Activated naive CD8-positive, alpha-beta T cell treated with anti-CD3 and anti-CD28 coated beads, Interleukin-2, amount 50 U/mL, for 24 hours (primary cell): Measurements from ENCODE around the gene RNF44.

Source experiments
- ATAC-seq: fragments of 150-1000 bp; cut with Tn5 transposase; one replicate; pipeline ENCODE4 v1.10.0; 2021
- DNase-seq: peaks from one replicate; pipeline ENCODE4 v3.0.0; 2021
- H3K27ac Mint-ChIP-seq: one replicate; pipeline ENCODE4 v1.8.0; 2021; ENCODE audit warnings: mild to moderate bottlenecking, mixed read lengths
- H3K27me3 Mint-ChIP-seq: one replicate; pipeline ENCODE4 v1.8.0; 2021; ENCODE audit warnings: mixed read lengths
- H3K36me3 Mint-ChIP-seq: one replicate; pipeline ENCODE4 v1.8.0; 2021; ENCODE audit warnings: low read depth, mixed read lengths
- H3K4me1 Mint-ChIP-seq: one replicate; pipeline ENCODE4 v1.8.0; 2021; ENCODE audit warnings: mixed read lengths
- H3K4me3 Mint-ChIP-seq: one replicate; pipeline ENCODE4 v1.8.0; 2021; ENCODE audit warnings: mild to moderate bottlenecking, moderate library complexity, mixed read lengths
- H3K9me3 Mint-ChIP-seq: one replicate; pipeline ENCODE4 v1.8.0; 2021; ENCODE audit warnings: mixed read lengths

RNF44 gene

DNA sequence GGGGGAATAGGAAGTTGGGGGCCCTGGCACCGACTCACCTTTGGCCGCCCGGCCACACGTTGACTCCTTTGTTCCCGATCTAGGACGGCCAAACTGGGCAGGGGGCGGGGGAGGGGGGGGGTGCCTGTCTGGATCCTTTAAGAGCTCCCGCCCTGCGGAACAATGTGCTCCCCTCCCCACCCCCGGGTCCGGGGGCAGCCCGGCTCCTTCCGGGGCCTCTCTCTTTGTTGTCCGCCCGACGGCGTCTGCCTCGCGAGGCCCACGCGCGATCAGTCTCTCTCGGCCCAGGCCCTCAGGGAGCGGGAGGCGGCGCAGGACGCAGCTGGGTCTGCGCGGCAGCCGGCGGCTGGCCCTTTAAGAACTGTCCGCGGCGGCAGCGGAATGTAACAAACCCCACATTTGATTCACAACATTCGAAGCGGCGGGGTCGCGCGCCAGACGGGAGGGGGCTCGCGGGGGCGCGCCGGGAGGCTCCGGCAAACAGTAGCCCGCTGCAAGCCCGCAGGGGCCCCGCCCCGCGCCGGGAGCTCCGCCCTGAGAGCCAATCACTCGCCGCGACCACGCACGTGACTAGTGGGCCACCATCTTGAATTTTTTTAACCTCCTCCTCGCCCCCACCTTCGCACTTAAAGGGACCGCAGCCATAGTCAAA lies at the start of gene RNF44:
TSS of gene RNF44 (minus strand) at position 501 of the 652 bp plus-strand sequence. CDS start 4,930 bp downstream, outside the sequence.
- H3K27me3 Mint-ChIP-seq, result no peaks in the 10 kb centered on the region
- peak; percentile 50 for ATAC-seq
- peaks cover 59% of the 10 kb centered on the region for H3K4me1 Mint-ChIP-seq
- no peaks in the 10 kb centered on the region for H3K9me3 Mint-ChIP-seq
- H3K4me3 Mint-ChIP-seq, result peak within 1 kb of the TSS; percentile 98
- peak within 1 kb of the TSS; percentile 90 for H3K27ac Mint-ChIP-seq
- H3K36me3 Mint-ChIP-seq, result peaks cover 7% of the 10 kb centered on the region
- DNase-seq, result peak; percentile 97

DNA sequence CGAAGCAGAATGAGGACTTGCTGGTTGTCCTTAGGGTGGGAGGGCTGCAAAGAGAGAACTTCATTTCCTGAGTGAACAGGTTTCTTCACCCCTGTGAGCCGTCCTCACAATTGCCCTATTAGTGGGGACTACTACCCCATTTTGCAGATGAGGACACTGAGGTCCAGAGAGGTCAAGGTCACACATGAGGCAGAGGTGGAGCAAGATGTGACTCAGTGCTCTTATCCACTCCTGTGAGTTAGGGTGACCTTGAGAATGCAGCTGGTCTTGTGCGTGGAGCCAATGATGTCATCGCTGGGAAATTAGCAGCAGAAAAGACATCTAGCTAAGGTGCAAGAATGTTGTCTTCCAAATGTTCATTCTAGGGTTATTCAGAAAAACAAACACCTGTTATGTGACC lies 45.9 kb upstream of the RNF44 start:
- Mint-ChIP-seq H3K9me3 (peaks cover 6% of the 10 kb centered on the region), H3K27ac (no peak overlapping the region), H3K4me3 (no peak overlapping the region), H3K27me3 (no peaks in the 10 kb centered on the region), H3K36me3 (no peaks in the 10 kb centered on the region), H3K4me1 (no peaks in the 10 kb centered on the region)
- no peak for DNase-seq
- no peak for ATAC-seq

DNA sequence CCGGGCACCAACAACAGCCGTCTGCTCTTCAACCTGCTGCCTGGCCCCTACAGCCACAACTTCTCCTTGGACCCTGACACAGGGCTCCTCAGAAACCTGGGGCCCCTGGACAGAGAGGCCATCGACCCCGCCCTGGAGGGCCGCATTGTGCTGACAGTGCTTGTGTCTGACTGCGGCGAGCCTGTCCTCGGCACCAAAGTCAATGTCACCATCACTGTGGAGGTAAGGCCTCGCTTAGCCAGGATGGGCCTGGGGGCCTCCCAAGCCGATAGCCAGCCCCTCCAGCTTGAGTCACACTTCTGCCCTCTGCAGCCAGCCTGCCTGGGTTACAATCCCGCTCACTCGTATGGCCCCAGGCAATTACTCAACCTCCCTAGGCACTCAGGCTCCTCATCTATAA lies 44.2 kb upstream of the RNF44 start:
- Mint-ChIP-seq H3K27me3 (no peaks in the 10 kb centered on the region), H3K9me3 (peaks cover 6% of the 10 kb centered on the region), H3K4me3 (no peak overlapping the region), H3K36me3 (no peaks in the 10 kb centered on the region), H3K27ac (no peak overlapping the region), H3K4me1 (no peaks in the 10 kb centered on the region)
- DNase-seq (no peak), ATAC-seq (no peak)

DNA sequence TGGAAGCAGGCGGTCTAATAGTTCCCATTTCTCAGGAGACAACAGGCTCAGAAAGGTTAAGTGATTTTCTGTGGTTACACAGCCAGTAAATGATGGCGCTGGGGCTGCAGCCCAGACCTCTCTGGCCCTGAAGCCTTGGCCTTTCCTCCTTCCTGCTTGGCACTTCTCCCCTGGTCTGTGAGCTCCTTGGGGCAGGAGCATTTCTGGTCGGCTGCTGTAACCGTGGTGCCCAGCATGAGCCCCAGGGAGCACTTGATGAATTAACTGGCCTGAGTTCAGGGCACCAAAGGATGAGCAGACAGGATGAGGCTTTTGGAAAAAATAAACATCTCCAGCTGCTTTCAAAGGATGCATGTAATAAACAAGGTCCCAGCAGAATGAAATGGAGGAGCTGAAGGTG lies 42.1 kb upstream of the RNF44 start:
- no peaks in the 10 kb centered on the region for H3K36me3 Mint-ChIP-seq
- ATAC-seq (no peak), DNase-seq (no peak)
- no peaks in the 10 kb centered on the region for H3K4me1 Mint-ChIP-seq
- H3K27me3 Mint-ChIP-seq, result no peaks in the 10 kb centered on the region
- H3K27ac Mint-ChIP-seq, result no peak overlapping the region
- no peaks in the 10 kb centered on the region for H3K9me3 Mint-ChIP-seq
- no peak overlapping the region for H3K4me3 Mint-ChIP-seq

DNA sequence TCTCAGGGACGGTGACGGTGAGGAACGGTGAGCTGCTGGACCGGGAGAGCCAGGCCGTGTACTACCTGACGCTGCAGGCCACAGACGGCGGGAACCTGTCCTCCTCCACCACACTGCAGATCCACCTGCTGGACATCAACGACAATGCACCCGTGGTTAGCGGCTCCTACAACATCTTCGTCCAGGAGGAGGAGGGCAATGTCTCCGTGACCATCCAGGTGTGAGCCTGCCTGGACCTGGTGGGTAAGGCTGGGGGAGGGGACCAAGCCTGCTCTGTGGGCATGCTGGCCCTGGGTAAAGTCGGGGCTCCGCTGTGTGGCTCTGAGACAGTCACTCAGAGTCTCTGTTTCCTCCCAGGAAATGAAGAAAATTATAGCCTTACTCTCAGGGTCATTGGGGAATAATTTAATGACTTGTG lies 41.2 kb upstream of the RNF44 start:
- H3K9me3 Mint-ChIP-seq, result no peaks in the 10 kb centered on the region
- peak; percentile 40 for DNase-seq
- H3K4me3 Mint-ChIP-seq, result no peak overlapping the region
- no peak overlapping the region for H3K27ac Mint-ChIP-seq
- no peaks in the 10 kb centered on the region for H3K36me3 Mint-ChIP-seq
- no peak for ATAC-seq
- no peaks in the 10 kb centered on the region for H3K27me3 Mint-ChIP-seq
- no peaks in the 10 kb centered on the region for H3K4me1 Mint-ChIP-seq

DNA sequence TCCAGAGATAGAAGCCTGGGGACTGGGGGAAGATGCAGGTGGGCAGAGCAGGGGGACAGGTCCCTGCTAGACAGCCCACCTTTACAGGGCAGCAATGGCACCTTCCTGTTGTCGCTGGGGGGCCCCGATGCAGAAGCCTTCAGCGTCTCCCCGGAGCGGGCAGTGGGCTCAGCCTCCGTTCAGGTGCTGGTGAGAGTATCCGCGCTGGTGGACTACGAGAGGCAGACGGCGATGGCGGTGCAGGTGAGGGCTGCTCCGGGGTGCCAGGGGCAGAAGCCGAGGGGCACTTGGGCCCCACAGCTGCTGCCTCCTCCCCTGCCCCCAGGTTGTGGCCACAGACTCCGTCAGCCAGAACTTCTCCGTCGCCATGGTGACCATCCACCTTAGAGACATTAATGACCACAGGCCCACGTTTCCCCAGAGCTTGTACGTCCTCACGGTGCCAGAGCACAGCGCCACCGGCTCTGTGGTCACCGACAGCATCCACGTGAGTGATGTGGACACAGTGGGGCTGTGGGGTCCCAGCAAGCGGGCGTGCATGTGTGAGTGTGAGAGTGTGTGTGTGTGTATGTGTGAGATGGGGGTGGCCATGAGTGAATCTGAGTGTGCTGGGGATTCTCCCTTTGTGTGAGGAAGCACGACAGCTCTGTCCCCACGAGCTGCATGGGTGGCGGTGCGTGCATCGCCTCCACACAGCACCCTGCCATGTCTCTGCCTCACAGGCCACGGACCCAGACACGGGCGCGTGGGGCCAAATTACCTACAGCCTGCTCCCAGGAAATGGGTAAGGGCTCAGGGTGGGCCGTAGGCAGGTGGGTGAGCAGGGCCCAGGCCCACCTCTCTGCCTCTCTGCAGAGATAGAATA lies 40.3 kb upstream of the RNF44 start:
- H3K36me3 Mint-ChIP-seq, result no peaks in the 10 kb centered on the region
- H3K4me3 Mint-ChIP-seq, result no peak overlapping the region
- DNase-seq (no peak), ATAC-seq (no peak)
- no peaks in the 10 kb centered on the region for H3K27me3 Mint-ChIP-seq
- H3K4me1 Mint-ChIP-seq, result no peaks in the 10 kb centered on the region
- no peaks in the 10 kb centered on the region for H3K9me3 Mint-ChIP-seq
- H3K27ac Mint-ChIP-seq, result no peak overlapping the region

DNA sequence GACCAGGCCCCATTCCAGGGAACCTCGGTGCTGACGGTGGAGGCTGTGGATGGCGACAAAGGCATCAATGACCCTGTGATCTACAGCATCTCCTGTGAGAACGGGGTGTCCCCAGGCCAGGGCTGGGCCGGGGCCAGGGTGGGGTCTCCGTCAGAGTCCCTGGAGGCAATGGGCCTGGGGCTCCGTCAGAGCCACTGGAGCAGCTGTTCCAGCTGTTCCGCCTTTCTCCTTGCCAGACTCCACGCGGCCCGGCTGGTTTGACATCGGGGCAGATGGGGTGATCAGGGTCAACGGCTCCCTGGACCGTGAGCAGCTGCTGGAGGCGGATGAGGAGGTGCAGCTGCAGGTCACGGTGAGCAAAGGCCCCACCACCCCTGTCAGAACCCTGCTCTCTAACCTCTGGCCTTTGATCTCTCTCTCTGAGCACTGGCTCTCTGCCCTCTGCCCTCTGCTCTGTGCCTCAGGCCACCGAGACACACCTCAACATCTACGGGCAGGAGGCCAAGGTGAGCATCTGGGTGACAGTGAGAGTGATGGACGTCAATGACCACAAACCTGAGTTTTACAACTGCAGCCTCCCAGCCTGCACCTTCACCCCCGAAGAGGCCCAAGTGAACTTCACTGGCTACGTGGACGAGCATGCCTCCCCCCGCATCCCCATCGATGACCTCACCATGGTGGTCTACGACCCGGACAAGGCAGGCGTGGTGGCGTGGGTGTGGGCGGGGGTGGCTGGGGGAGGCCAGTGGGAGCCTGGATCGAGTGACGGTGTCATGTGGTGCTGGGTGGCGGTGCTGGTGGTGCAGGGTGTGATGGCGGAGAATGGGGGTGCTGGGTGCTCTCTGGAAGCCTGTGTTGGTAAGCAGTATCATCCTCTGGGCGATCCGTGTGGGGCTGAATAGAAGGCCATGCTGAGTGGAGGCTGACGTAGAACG lies 38.6 kb upstream of the RNF44 start:
- H3K4me3 Mint-ChIP-seq, result no peak overlapping the region
- no peak overlapping the region for H3K27ac Mint-ChIP-seq
- H3K27me3 Mint-ChIP-seq, result peaks cover 2% of the 10 kb centered on the region
- DNase-seq (no peak), ATAC-seq (no peak)
- no peaks in the 10 kb centered on the region for H3K4me1 Mint-ChIP-seq
- no peaks in the 10 kb centered on the region for H3K9me3 Mint-ChIP-seq
- no peaks in the 10 kb centered on the region for H3K36me3 Mint-ChIP-seq

DNA sequence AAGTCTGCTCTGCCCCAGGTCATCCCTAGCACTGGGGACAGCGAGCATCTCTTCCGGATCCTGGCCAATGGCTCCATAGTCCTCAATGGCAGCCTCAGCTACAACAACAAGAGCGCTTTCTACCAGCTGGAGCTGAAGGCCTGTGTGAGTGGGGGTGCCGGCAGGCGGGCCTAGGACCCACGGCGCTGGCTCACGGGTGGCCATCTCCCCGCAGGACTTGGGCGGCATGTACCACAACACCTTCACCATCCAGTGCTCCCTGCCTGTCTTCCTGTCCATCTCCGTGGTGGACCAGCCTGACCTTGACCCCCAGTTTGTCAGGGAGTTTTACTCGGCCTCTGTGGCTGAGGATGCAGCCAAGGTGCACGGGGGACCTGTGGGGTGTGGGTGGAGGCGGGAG lies 37.9 kb upstream of the RNF44 start:
- no peak for DNase-seq
- H3K27ac Mint-ChIP-seq, result no peak overlapping the region
- H3K4me3 Mint-ChIP-seq, result no peak overlapping the region
- no peaks in the 10 kb centered on the region for H3K36me3 Mint-ChIP-seq
- H3K4me1 Mint-ChIP-seq, result no peaks in the 10 kb centered on the region
- no peak for ATAC-seq
- H3K27me3 Mint-ChIP-seq, result peaks cover 2% of the 10 kb centered on the region
- H3K9me3 Mint-ChIP-seq, result no peaks in the 10 kb centered on the region

DNA sequence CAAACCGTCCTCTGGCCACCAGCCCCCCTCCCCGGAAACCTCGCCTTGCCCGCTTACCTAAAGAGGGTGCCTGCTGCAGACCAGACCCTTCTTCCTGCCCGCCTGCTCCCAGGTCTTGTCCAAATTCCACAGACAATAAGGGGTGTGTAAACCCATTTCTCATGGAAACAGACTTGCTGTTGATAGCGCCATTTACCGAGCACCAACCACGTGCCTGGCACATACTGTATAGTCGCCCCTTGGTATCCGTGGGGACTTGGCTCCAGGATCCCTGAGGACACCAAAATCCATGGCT lies 37.0 kb upstream of the RNF44 start:
- no peak overlapping the region for H3K4me3 Mint-ChIP-seq
- DNase-seq (no peak), ATAC-seq (no peak)
- no peaks in the 10 kb centered on the region for H3K36me3 Mint-ChIP-seq
- no peaks in the 10 kb centered on the region for H3K4me1 Mint-ChIP-seq
- no peak overlapping the region for H3K27ac Mint-ChIP-seq
- no peaks in the 10 kb centered on the region for H3K9me3 Mint-ChIP-seq
- H3K27me3 Mint-ChIP-seq, result peaks cover 2% of the 10 kb centered on the region

DNA sequence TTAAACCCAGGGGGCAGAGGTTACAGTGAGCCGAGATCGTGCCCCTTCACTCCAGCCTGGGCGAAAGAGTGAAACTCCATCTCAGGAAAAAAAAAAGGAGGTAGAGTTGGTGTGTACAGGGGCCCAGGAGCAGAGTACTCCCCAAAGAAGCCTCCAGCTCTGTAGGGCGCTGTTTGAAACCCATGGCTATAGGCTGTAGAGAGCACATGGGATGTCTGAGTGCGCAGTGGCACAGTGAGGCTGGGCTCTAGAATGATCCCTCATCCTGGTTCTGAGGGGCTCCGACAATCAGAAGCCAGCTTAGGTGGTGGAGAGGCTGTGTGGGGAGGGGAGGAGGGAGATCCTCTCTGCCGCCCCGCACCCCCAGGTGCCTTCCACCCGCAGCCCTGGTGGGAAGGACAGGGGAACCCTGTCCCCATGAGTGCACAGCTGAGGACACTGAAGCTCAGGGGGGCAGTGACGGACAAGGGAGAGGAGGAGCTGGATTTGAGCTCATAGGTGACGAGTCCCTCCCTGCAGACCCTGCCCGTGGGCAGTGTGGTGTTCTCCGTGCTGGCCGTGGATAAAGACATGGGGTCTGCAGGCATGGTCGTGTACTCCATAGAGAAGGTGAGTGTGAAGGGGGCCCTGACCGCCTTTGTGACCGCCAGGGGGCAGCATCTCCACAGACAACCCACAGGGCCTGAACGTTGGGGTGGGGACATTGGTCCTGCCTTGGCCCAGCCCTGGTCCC lies 36.5 kb upstream of the RNF44 start:
- Mint-ChIP-seq H3K4me3 (no peak overlapping the region), H3K36me3 (no peaks in the 10 kb centered on the region), H3K27ac (no peak overlapping the region), H3K27me3 (peaks cover 2% of the 10 kb centered on the region), H3K4me1 (no peaks in the 10 kb centered on the region), H3K9me3 (no peaks in the 10 kb centered on the region)
- ATAC-seq (peak; percentile 86), DNase-seq (peak; percentile 87)

DNA sequence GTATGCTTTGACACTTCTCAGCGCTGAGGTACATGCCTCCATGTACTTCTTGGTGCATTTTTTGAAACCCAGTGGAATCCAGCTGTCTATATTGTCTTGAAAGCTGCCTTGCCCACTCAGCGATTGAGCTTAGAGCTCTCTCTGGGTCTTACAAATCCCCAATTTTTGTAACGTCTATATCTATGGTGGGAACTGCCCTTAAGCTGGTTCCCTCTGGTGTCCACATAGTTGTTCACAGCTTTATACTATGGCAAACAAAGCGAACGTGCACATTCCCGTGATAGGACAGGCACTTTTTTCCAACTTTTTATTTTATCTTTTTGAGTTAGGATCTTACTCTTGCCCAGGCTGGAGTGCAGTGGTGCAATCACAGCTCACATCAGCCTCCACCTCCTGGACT lies 32.8 kb upstream of the RNF44 start:
- no peaks in the 10 kb centered on the region for H3K9me3 Mint-ChIP-seq
- DNase-seq (no peak), ATAC-seq (no peak)
- no peaks in the 10 kb centered on the region for H3K4me1 Mint-ChIP-seq
- H3K27ac Mint-ChIP-seq, result no peak overlapping the region
- no peak overlapping the region for H3K4me3 Mint-ChIP-seq
- H3K27me3 Mint-ChIP-seq, result peaks cover 2% of the 10 kb centered on the region
- H3K36me3 Mint-ChIP-seq, result no peaks in the 10 kb centered on the region

DNA sequence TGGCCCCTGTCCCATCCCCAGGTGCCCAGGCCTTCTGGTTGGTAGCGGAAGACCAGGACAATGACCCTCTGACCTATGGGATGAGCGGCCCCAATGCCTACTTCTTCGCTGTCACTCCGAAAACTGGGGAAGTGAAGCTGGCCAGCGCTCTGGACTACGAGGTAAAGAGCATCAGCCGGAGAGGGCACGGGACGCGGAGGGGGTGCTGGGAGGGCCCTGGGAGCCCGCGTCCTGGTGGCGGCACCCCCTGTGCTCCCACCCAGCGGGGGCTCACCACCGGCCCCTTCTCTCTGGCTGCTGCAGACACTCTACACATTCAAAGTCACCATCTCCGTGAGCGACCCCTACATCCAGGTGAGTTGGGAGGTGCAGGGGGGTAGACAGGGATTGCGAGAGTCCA lies 31.5 kb upstream of the RNF44 start:
- DNase-seq, result no peak

DNA sequence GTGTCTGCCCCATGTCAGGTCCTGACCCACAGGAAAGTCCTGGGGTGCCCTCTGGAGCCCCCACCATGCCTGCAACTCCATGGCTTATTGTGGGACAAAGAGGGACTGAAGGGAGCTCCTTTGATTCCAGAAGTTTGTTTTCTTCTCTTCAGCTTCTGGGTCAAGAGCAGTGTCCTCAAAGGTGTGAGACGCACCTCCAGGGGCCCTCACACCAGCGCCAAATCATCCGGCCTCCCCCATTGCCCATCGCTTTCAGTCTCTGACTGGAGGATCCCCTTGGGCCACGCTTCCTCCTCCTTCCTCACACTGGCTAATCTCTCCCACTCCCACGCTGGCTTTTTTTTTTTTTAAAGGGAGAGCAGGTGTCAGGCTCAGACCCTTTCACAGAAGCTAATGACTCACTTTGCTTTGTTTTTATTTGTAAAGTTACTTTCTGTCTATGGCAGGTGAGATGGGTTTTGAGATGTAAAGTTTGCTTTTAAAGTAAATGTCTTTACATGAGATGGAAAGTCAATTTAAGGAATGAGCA lies 28.6 kb upstream of the RNF44 start:
- Mint-ChIP-seq H3K4me1 (peaks cover 17% of the 10 kb centered on the region), H3K36me3 (no peaks in the 10 kb centered on the region), H3K27me3 (peaks cover 5% of the 10 kb centered on the region), H3K4me3 (no peak overlapping the region), H3K27ac (no peak overlapping the region), H3K9me3 (no peaks in the 10 kb centered on the region)
- DNase-seq (no peak), ATAC-seq (no peak)

More for the DNA sequence above, 31.5 kb upstream of the RNF44 start:
- ATAC-seq, result no peak
- Mint-ChIP-seq H3K4me3 (no peak overlapping the region), H3K36me3 (no peaks in the 10 kb centered on the region), H3K27ac (no peak overlapping the region), H3K9me3 (no peaks in the 10 kb centered on the region), H3K27me3 (peaks cover 2% of the 10 kb centered on the region), H3K4me1 (no peaks in the 10 kb centered on the region)

DNA sequence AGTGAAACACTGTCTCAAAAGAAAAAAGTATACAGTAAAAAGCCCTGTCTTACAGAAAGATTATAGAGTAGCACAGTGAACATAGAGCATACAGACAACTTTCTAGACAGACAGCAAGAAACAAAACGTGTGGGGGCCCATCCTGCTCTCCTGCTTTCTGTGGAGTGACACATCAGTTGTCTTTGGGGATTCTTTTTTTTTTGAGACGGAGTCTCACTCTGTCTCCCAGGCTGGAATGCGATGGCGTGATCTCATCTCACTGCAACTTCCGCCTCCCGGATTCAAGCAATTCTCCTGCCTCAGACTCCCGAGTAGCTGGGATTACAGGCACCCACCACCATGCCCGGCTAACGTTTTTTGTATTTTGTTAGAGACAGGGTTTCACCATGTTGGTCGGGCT lies 26.8 kb upstream of the RNF44 start:
- H3K4me3 Mint-ChIP-seq, result no peak overlapping the region
- no peak overlapping the region for H3K27ac Mint-ChIP-seq
- H3K9me3 Mint-ChIP-seq, result no peaks in the 10 kb centered on the region
- H3K36me3 Mint-ChIP-seq, result no peaks in the 10 kb centered on the region
- ATAC-seq (no peak), DNase-seq (no peak)
- H3K27me3 Mint-ChIP-seq, result peaks cover 5% of the 10 kb centered on the region
- peaks cover 31% of the 10 kb centered on the region for H3K4me1 Mint-ChIP-seq
